ENCODE data around the gene MKI67.

DNA sequence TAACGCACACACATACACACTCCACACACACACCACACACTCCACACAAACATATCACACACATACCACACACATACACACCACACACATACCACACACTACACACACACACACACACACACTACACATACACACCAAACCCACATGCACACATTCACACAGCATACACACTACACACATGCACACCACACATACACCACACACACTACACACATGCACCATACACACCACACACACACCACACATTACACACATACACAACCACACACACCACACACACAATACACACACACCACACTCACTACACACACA is 66.3 kb downstream of the MKI67 start:
- TF ChIP-seq POLR2AphosphoS5 (IDR thresholded peaks at IDR 0.05) (no peak), CTCF (IDR thresholded peaks at IDR 0.05) (no peak), POLR2A (IDR thresholded peaks at IDR 0.05) (no peak)
